Gastrocnemius medialis (tissue), 4 donors: ENCODE measurements around the gene GPRIN1.
A peak's percentile ranks its signal among the peaks of the same experiment; 100 is the strongest.

Experiments used
- CTCF ChIP-seq, 5 experiments: fragments of 450-650 bp in 3 of 5; fragments of 200-600 bp in 2 of 5; sonication (generic) in 2 of 5; IDR thresholded peaks in 4 of 5; conservative IDR thresholded peaks in 1 of 5; 1 replicate in 4 of 5; 2 replicates in 1 of 5; pipeline ENCODE4 v1.5.1; 2016 to 2019; ENCODE audit warnings: antibody characterized with exemption in 5 of 5, mild to moderate bottlenecking in 3 of 5, moderate library complexity in 3 of 5
- POLR2A ChIP-seq, 2 donors: fragments of 450-650 bp; IDR thresholded peaks; one replicate each; pipeline ENCODE4 v1.6.1; 2017; ENCODE audit warnings: antibody characterized with exemption in 2 of 2, mild to moderate bottlenecking in 2 of 2, moderate library complexity in 2 of 2

- TF ChIP-seq POLR2A (IDR thresholded peaks at IDR 0.05) (no peak), CTCF (IDR thresholded peaks at IDR 0.05 in 4 of 5, conservative IDR thresholded peaks at IDR 0.05 in 1 of 5) (peak in 1 of 5 experiments; percentile 46)
These were observed 9.2 kb upstream of the GPRIN1 start for GRCh38 chr5:176619203-176619568.
